ENCODE results near the gene BCAN.

The BCAN gene

DNA sequence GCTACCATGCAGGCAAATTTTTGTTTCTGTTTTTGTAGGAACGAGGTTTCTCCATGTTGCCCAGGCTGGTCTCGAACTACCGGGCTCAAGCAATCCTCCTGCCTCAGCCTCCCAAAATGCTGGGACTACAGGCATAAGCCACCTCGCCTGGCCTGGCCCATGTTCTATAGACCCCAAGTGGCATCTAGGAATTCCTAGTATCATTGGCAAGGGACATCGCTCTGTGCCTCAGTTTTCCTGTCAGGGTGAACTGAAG is 20.8 kb downstream of the BCAN start:
- no peak for DNase-seq

DNA sequence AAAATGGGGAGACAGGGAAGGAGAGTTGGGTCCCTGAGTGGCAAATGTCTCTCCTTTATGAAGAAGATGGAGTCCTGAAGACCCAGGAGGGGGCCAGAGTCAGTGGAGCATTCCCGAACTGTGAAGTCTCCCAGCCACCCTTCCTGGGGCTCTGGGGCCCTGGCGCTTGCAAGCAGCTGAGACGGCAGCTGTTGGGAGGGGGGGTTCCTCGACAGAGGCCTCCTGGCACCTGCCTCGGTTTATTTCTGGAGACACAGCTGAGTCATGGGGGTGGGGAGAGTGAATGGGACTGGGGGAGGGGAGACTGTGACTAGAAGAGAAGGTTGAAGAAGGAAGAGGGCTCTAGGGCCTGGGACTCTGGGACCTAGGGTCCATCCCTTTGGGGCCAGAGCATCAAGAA is 21.3 kb downstream of the BCAN start:
- DNase-seq = no peak

DNA sequence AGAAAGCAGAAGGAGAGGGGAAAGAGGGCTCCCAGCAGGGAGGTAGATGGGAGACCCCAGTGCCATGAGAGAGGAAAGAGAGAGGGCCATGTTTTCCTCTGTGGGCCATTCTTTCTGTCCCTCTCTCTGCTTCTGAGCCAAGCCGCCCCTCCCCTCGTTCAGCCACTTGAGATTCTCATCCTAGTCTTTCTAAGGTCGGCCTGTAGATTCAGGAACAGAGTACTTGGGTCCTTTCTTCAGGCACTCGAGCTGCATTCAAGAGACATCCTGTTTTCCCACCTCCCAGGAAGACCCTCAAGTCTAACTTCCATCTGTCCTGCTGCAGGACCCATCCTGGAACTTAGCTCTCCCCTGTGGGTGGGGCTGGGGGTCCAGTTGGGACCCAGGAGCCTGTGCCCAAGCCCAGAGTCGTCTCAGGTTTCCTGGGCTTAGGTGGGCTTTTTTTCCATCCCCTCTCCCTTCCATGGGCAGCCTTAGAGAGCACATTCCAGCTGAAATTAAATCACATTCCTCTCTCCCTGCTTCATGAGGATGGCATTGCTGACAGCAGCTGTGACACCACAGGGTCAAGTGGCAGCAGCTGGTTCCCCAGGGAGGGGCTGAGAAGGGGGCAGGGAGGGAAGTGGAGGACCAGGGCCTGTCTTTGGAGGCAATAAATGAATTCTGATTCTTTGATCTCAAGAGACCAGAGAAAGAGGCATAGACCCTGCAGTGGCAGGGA is 22.3 kb downstream of the BCAN start:
- no peak for DNase-seq

DNA sequence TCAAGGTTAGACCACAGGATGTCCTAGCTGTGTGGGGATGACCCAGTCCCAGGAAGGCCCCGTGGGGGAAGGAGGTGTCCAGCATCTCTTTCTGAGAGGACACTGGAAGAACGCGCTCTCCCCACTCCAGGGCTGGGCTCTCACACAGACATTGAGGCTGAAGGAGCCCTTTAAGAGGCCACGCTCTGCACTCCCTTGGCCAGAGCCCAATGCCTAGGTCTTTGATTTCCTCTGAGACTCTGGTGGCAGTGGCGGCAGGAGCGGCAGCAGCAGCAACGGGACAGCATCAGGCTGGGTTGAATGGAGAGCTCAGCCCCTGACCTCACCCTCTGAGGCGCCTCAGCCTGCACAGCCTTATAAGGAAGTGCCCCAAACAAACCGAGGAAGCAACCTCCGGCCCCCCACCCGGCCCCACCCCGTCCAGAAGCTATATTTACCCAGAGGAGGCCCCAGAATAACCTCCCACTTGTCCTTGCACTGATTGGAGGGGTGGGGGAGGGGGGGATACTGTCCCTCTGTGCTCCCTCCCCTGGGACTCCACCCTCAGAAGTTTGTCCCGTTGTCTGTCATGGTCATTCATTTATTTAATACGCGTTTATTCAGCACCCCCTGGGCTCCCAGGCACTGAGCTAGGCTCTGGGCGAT is 23.0 kb downstream of the BCAN start:
- DNase-seq = no peak

DNA sequence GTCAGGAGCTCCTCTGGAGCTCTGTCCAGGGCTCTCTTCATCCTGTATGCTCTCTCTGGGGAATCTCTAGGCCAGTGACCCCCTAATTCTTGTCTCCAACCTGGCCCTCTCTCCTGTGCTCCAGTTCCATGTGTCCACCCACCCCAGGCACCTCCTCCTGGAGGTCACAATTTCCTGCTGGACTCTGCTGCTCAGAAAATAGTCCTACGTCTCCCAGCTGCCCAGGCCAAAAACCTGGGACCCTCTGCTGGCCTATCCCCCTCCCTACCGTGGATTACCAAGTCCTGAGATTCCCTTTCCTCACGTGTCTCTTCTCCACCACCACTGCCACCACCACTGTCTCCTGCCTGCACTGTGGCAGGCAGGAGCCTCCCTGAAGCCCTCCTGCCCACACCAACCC is 23.6 kb downstream of the BCAN start:
- no peak for DNase-seq

DNA sequence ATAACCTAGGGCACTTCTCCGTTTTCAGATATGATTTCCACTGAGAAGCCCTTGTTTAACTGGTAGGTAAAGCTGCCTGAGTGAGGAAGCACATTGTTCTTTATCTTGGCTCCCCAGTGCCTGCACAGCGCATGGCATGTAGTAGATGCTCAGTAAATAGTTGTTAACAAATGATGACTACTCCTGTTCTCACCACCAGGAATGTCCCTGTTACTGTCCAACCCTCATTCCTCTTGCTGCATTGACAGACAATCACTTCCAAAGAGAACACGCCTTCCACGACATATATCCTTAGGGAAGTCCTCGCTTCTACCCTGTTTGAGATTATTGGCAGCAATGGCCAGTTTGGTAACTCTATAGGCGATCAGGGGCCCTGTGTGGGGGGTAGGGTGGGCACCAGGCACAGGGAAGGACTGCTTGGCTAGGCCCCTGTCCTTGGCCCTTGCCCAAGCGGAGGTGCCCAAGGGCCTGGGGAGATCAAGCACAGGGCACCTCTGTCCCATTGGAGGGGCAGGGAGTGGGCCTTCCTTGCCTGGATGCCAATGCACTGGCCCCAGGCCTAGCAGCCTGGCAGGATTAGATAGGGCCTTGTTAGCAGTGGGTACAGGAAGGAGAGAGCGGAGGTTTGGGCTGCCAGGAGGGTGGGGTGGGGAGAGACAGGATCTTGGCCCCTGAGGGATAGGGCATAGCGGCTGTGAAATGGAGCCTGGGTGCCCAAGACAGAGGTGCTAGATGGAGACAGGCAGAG is 25.1 kb downstream of the BCAN start:
- no peak for DNase-seq

DNA sequence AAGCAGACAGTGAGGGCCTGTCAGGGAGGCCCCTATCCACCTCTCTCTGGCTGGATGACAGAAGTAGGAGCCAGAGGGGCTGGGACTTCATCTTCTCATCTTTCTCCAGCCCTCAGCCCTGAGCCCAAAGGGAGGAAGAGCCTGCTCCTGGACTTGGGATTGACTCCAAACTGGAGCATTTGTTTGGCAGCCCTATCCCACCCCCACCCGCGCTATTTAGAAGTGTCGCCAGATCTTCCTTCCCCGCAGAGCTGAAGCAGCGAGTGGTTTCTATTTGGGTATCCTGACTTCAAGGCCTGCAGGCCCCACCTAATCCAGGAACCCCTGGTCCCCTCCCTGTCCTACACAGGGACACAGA is 25.7 kb downstream of the BCAN start:
- DNase-seq = no peak

DNA sequence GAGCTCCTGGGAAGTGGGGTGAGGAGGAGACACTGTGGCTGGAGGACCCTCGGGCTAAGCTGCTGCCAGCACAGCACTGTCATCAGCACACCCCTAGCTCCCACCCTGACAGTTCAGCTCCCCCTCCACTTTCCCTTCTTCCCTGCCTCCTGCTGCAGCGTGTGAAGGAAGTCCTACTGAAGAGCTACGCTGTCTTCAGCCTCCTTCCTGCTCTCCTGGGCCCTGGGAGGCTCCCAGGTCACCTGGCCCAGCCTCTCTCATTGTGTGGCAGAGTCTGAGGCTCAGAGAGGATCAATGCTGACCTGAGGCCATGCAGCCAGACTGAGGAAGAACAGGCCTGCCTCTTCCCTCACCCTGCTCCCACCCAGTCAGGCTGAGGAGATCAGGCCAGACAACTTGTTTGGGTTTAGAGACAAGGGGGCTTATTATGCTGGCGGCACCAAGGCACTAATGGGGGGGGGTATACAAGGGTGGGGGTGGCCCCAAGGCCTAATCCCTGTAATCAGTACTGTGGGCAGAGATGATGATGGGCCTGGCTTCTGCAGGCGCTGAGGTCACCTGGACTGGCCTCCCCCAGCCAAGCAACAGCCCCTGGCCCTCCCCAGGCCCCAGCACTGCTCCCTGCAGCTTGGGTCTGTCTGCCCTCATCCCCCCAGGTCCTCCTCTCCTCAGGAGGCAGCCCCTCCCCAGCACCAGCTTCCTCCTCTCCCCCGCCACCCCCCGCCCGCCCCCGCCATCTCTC is 26.2 kb downstream of the BCAN start:
- no peak for DNase-seq

DNA sequence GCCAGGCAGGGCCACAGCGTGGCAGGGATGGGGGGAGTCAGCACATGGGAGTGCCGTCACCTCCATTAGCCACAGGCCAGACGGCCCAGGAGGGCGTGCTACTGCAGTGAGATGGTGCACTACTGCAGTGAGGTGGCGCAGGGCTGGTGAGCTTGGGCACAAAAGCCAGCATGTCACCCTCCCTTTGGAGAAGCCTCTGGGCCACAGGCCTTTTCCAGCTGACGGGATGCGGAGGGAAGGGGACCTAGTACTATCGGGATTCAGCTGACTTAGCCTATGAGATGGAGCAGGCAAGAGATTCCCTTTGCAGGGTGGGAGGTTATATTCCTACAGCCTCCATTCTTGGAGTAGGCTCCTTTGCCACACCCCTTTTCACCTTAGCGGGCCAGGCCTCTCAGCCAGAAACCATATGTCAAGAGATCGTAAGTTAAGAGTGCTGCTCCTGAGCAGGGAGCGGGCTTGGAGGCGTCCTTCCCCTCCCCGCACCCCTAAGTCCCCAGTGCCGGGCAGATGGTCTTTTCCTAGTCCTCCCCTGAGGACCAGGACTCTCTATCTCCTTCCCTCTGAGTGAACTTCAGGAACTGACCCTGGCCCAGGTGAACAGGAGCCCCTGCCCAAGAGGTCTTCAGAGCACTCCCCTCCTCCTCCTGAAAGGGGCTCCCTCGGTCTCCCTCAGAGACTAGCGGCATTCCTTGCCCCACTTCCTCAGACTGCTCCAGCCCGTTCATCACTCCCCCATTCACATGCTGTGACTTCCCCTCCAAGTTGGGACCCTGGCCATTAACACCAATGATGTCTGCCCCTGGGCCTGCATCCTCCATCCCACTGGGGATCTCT is 27.1 kb downstream of the BCAN start:
- DNase-seq = no peak

DNA sequence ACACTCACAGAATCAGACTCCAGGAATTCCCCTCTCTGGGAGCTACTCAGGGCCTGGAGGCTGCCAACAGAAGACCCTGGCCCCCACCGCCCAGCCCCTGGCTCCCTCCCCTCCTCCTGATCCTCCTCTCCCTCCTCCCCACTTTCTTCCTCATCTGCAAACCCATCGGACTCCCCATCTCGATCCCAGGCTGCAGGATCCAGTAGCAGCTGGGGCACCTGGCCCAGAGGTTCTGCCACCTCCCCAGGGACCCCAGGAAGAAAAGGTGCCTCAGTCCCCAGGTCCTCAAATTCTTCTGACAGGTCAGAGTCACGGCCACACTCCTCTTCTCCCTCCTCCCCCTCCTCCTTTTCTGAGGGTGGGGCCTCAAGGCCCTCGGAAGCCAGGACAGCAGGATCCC is 27.9 kb downstream of the BCAN start:
- no peak for DNase-seq

DNA sequence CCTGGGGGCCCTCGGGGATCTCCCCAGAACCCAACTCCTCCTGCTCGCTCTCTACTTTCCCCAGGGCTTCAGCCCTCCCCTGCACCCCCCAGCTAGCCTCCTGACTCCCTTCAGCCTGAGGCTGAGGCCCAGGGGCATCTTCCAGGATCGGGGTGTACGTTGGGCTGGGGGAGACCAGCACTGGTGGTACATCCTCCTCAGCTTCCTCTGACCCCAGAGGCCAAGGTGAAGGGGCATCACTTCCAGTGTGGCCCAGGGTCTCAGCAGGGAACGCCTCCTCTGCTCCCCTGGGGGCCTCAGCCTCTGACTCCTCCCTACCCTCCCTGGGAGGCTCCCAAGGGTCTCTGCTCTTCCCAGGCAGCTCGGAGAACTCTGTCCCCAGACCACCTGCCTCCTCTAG is 28.4 kb downstream of the BCAN start:
- no peak for DNase-seq

DNA sequence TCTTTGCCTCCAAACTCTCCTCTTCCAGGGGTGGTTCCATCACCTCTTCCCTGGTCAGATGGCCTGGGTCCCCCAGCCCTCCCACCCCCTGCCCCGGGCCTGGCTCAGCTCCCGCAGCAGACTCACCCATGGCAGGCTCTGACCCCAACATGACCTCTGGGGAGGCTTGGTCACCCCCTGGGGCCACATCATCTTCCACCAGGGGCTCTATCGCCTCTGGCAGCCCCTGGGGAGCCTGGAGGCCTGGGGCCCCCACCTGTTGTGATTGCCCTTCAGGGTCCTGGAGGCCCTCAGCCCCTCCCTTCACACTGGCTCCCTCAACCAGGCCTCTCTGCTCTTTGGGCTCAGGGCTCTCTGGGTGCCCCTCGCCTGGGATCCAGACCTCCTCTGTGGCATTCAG is 28.9 kb downstream of the BCAN start:
- no peak for DNase-seq

DNA sequence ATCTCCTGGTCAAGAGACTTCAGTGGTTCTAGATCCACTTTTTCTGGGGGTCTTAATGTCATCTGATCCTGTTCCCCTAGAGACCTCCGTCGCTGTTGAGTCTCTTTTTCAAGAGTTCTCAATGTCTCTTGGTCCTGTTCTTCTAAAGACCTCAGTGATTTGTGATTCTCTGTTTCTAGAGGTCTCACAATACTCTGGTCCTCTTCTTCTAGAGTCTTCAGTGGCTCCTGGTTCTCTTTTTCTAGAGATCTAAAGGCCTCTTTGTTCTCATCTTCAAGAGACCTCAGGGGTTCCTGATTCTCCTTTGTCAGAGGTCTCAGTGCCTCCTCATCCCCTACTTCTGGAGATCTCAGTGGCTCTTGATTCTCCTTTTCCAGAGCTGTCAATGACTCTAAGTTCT is 29.9 kb downstream of the BCAN start:
- no peak for DNase-seq

DNA sequence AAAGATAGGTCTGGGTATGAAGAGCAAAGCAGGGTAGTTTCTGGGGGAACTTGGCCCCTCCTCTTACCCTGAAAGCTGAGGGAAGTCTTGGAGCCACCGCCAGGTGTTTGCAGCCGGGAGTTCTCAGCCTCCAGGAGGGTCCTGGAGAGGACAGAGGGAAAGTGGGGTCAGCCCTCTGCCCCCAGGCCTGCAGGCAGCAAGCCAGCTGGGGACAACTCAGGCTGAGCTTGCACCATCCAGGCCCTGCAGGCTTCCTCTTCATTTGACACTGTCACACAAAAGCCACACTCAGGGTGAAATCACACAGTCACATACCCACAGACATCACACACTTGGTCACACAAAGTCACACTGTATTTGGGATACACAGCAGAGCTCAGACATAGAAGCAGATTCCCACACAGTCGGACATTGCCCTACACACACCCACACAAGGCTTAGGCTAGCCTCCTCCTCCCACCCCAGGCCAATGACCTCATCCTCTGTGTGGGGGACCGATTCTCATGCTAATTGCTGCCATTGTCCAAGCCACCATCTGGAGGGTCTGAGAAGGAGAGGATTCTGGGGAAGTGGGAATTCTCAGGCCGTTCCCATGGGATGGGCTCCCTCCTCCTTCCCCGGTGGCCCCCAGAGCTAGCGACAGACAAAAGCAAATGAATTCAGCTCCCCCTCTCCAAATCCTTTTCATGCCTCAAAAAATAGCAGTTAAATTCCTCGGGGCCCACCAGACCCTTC is 31.6 kb downstream of the BCAN start:
- no peak for DNase-seq

DNA sequence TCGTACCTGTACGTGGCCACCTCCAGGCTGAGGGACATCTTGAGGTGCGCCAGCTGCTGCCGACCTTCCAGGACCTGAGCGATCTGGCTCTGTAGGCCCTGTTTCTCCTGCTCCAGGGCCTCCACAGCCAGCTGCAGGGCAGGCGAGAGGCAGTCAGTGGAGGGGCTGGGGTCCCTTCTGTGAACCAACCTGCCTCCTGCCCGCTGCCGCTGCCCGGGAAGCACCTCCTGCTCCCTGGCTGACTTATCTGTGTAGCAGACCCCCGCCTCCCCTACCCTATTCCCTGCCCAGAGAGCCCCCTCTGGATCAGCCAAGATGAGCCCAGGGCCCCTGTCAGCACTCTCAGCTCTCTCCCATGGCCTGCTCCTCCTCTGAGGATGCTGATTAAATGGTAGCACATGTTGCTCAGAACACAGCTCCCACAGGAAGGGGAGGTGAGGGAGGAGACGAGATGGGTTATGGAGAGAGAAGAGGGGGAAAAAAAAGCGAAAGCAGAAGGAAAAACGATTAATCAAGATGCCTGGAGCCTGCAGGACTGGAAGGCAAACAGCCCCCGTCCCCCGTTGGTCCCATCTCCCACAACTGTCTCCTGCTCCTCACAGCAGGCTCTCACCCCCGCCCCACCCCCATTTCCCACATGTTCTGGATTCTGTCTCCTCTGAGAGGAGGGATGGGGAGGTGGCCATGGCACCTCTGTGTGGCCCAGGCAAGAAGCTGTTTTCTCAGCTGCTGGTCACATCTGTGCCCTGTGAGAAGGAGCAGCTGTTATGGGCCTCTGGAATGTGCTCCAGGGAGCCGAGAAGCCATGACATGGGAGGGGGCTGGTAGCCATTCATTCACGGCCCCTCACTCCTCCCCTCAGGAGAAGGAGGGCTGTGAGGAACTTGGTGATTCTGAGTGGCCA is 33.5 kb downstream of the BCAN start:
- DNase-seq = no peak

DNA sequence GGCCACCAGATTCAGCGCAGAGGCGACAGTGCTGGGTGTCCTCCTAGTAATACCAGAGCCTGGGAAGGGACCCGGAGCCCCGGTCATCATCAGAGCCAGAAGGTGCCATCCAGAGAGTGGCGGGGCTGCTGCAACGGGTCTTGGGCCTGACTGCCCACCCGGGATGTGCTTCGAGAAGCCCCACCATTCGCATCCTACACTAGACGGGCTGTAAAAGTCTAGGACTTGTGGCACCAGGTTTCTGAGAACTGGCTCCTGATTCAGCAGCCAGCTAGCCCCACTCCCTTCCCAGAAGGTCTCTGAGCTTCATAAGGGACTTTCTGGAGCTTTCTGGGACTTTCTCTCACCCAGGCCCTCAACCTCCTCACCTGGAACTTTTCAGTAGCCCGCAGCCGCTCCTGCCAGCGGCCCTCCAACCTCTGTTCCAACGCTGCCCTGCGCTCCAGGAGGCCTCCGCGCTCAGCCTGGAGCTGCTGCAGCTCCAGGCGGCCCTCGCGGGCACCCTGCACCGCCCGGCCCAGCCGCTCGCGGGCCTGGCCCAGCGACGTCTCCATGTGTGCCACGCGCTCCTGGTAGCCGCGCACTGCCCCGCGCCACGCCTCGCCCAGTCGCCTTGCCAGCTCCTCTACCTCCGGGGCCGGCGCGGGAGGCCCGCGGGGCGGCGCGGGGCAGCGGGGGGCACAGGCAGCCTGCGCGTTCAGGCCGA is 34.4 kb downstream of the BCAN start:
- no peak for DNase-seq

DNA sequence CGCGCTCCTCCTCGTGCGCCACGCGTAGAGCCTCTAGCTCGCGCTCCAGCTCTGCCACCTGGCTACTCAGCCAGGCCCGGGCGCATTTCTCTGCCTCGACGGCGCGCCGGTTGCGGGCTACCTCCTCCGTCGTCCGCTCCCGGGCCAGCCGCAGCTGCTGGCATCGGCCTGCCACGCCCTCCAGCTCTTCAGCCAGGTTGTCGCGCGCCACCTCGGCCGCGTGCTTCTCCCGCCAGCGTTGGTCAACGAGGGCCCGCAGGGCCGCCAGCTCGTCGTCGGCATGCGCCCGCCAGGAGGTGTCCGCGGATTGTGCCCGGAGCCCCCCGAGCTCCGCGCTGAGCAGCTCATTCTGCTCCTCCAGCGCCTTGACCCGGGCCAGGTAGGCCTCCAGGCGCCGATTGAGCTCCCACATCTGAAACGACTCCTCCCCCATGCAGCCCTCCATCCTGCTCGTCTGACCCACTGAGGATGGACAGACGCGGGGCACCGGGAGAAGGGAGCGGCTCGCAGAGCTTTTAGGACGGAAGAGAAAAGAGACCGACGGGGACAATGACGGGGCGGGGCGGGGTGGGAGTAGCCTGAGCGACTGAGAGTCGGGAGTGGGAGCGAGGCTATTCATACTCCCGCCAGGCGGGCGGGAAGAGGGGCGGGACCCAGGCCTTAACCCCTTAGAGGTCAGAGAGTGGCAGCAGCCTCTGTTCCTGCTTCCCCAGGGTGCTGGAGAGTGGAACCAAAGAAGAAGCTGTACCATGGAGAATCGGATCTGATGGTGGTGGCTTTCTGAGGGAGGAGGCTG is 35.1 kb downstream of the BCAN start, which contains the start of gene NES:
TSS of gene NES (minus strand) at position 588 of the 796 bp plus-strand sequence. CDS start at position 445, 143 bp downstream.
- no peak for DNase-seq

DNA sequence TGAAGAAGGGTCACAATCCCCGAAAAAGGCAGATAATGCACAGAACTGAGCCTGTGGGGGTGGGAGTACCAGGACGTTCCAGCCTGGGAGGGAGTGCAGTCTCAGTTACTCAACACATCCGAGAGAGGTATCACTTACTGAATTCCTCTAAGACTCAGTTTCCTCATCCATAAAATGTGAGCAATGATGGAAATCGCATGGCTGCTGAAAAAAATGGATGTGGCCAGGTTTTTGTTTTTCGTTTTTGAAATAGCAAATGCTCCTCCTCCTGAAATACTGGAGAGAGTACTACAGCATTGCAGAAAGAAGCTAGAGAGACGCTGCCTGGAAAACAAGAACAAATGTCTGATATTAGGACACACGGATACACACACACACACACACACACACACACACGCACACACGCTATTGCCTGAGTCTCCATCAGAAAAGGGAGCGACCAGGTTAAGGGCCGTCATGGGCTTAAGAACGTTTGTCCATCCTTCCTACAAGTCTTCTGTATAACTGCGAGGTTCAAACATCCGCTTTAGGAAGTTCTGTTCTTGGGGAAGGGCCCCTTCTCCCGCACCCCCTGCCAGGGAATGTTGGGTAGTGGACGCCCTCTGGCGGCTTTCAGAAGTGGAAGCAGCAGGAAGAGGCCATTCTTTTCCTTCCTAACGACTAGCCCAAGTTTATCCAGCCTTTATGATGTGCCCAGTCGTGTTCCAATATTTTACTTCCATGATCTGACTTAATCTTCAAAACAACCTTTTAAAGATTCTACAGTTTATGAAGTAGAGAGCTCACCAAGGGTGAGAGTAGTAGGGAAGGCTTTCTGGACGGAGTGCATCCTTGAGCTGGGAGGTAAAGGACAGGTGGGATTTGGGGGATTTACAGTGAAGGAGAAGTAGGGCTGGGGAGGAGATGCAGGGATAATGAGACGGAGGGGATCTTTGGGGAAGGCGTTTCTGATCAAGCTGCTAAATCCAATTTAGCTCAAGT is 36.0 kb downstream of the BCAN start:
- peak; percentile 45 for DNase-seq

All from CD4-positive, alpha-beta T cell treated with Interleukin-21 for 1 hour (primary cell).